GM12891 (cell line): Measurements from ENCODE around the gene MX1.

Experiments used
- DNase-seq: peaks from one replicate; pipeline ENCODE4 v3.0.0; 2011; ENCODE audit warnings: low spot score; ENCODE audit not compliant: insufficient read length
- FAIRE-seq: peaks from 2 replicates; lab custom pipeline; 2011; peaks lifted over from hg19 to GRCh38; lab: Jason Lieb, UNC
- PAX5 ChIP-seq: IDR thresholded peaks from 2 replicates; pipeline ENCODE4 v1.6.1; 2011; ENCODE audit warnings: low read length, moderate library complexity, mild to moderate bottlenecking; ENCODE audit not compliant: insufficient read depth, severe bottlenecking
- POLR2A ChIP-seq: IDR thresholded peaks from 2 replicates; pipeline ENCODE4 v1.6.1; 2011; ENCODE audit warnings: low read depth, low read length, control low read depth
- POLR2AphosphoS5 ChIP-seq: IDR thresholded peaks from 2 replicates; pipeline ENCODE4 v1.6.1; 2011; ENCODE audit warnings: low read depth, low read length, control low read depth
- POU2F2 ChIP-seq: IDR thresholded peaks from 2 replicates; pipeline ENCODE4 v1.6.1; 2011; ENCODE audit warnings: low read depth, mild to moderate bottlenecking, control low read depth, low read length, moderate library complexity
- SPI1 ChIP-seq: IDR thresholded peaks from 2 replicates; pipeline ENCODE4 v1.6.1; 2011; ENCODE audit warnings: low read depth, low read length, control low read depth
- TAF1 ChIP-seq: IDR thresholded peaks from 2 replicates; pipeline ENCODE4 v1.6.1; 2011; ENCODE audit warnings: low read depth, low read length, control low read depth

Gene MX1

GRCh38 chr21:41475714-41476420, 49.8 kb downstream of the MX1 start:
- no peak for TF ChIP-seq POLR2AphosphoS5
- no peak for TF ChIP-seq POLR2A
- no peak for TF ChIP-seq POU2F2
- no peak for TF ChIP-seq PAX5
- no peak for TF ChIP-seq TAF1
- TF ChIP-seq SPI1 = no peak
- FAIRE-seq = no peak
- no peak for DNase-seq

GRCh38 chr21:41477641-41478318, 51.7 kb downstream of the MX1 start:
- DNase-seq = no peak
- FAIRE-seq = no peak

GRCh38 chr21:41478319-41479177, 52.5 kb downstream of the MX1 start:
- no peak for FAIRE-seq
- TF ChIP-seq TAF1 (no peak), POLR2A (no peak), POU2F2 (no peak), POLR2AphosphoS5 (no peak)
- DNase-seq = no peak

More at GRCh38 chr21:41477641-41478318, 51.7 kb downstream of the MX1 start:
- no peak for TF ChIP-seq PAX5
- no peak for TF ChIP-seq SPI1
- no peak for TF ChIP-seq POLR2A
- TF ChIP-seq POU2F2 = no peak
- no peak for TF ChIP-seq TAF1
- TF ChIP-seq POLR2AphosphoS5 = no peak

- no peak for FAIRE-seq
- TF ChIP-seq POLR2A (no peak), POLR2AphosphoS5 (no peak), POU2F2 (no peak), SPI1 (no peak), PAX5 (no peak), TAF1 (no peak)
- no peak for DNase-seq
Measured at GRCh38 chr21:41479686-41480085, 53.6 kb downstream of the MX1 start.

GRCh38 chr21:41480086-41480690, 54.1 kb downstream of the MX1 start:
- no peak for TF ChIP-seq POLR2A
- FAIRE-seq (no peak), DNase-seq (no peak)

- DNase-seq (no peak), FAIRE-seq (no peak)
Measured at GRCh38 chr21:41481191-41481590, 55.2 kb downstream of the MX1 start.

GRCh38 chr21:41482301-41482700, 56.3 kb downstream of the MX1 start:
- FAIRE-seq (no peak), DNase-seq (no peak)
- TF ChIP-seq SPI1 (no peak), POU2F2 (no peak), POLR2A (no peak), POLR2AphosphoS5 (no peak)

More at GRCh38 chr21:41481191-41481590, 55.2 kb downstream of the MX1 start:
- TF ChIP-seq SPI1 (no peak), POLR2AphosphoS5 (no peak), POU2F2 (no peak), TAF1 (no peak), PAX5 (no peak), POLR2A (no peak)

- DNase-seq (no peak), FAIRE-seq (no peak)
- TF ChIP-seq POLR2AphosphoS5 = no peak
- no peak for TF ChIP-seq SPI1
- TF ChIP-seq POLR2A = no peak
- no peak for TF ChIP-seq PAX5
- TF ChIP-seq POU2F2 = no peak
- no peak for TF ChIP-seq TAF1
Measured at GRCh38 chr21:41482980-41483379, 56.9 kb downstream of the MX1 start.

GRCh38 chr21:41483415-41483814, 57.4 kb downstream of the MX1 start:
- no peak for DNase-seq
- no peak for TF ChIP-seq POLR2AphosphoS5
- TF ChIP-seq POLR2A = no peak
- TF ChIP-seq PAX5 = no peak
- no peak for TF ChIP-seq SPI1
- no peak for TF ChIP-seq POU2F2
- no peak for FAIRE-seq
